Right ventricle myocardium inferior (tissue), 1 donor: ENCODE results near the gene ZNF274. TPM values are rescaled to one million over a fixed set of nuclear protein-coding genes. Genes with fewer than 3 reads are reported as not detected.

ENCODE experiments used
- ATAC-seq: fragments of 200-7000 bp; cut with Tn5 transposase; one replicate; pipeline ENCODE4 v1.9.1; 2020; ENCODE audit warnings: mild to moderate bottlenecking, moderate library complexity
- DNase-seq: peaks from one replicate; pipeline ENCODE4 v3.0.0; 2021; ENCODE audit errors: missing footprints
- intact Hi-C: fragments of 100-400 bp; cut with DNase I; formaldehyde crosslinking; loops from one replicate; pipeline ENCODE4 v1.11.0; 2022
- total RNA-seq: library from RNA; stranded (reverse); fragmentation: NEBNext Ultra II Directional; extraction: Animal tissue kit (Norgen Biotek cat#: 25700); gene quantifications from one replicate; pipeline ENCODE4 v1.2.1, GENCODE V29; 2021
- donor health status: DM: no; HTN: yes; CAD: no; lungs with severe emphysema.

ZNF274 gene
- total RNA-seq, 1 donor from 2014 or later, result 17.8 TPM

- intact Hi-C loops, result loop anchor here (10.0 kb wide), 1 partner anchor 287 kb away; the partner anchor contains the start of gene C19orf18
- ATAC-seq (no peak), DNase-seq (no peak)
Measured at GRCh38 chr19:58261968-58262921, 79.4 kb downstream of the ZNF274 start.

GRCh38 chr19:58262922-58263296, 80.0 kb downstream of the ZNF274 start:
- intact Hi-C loops, result loop anchor here (10.0 kb wide), 1 partner anchor 288 kb away; the partner anchor contains the start of gene C19orf18
- ATAC-seq (no peak), DNase-seq (no peak)

Other genes with a start within 250 kb of the ZNF274 start
- gene ZNF418, start 247.7 kb upstream of the ZNF274 start, total RNA-seq, result 11.0 TPM
- 9.3 TPM for gene ZNF256, start 235.4 kb upstream of the ZNF274 start, total RNA-seq
- 2.2 TPM for gene C19orf18, start 208.5 kb upstream of the ZNF274 start, total RNA-seq
- gene ZNF606, start 180.2 kb upstream of the ZNF274 start, total RNA-seq, result 11.8 TPM
- gene ZSCAN1, start 149.0 kb upstream of the ZNF274 start, total RNA-seq, result not detected
- gene ZNF135, start 123.8 kb upstream of the ZNF274 start, total RNA-seq, result 3.7 TPM
- gene ZSCAN18, start 84.8 kb upstream of the ZNF274 start, total RNA-seq, result 65.8 TPM
- 7.0 TPM for gene ZNF329, start 32.3 kb upstream of the ZNF274 start, total RNA-seq
- gene ZNF544, start 45.9 kb downstream of the ZNF274 start, total RNA-seq, result 19.4 TPM
- 4.2 TPM for gene ZNF8, start 95.9 kb downstream of the ZNF274 start, total RNA-seq
- gene ERVK3-1, start 122.3 kb downstream of the ZNF274 start, total RNA-seq, result 21.7 TPM
- 1.8 TPM for gene ZSCAN22, start 143.9 kb downstream of the ZNF274 start, total RNA-seq
- gene A1BG, start 170.4 kb downstream of the ZNF274 start, total RNA-seq, result 3.9 TPM
- gene ZNF497, start 179.7 kb downstream of the ZNF274 start, total RNA-seq, result 0.19 TPM
- gene ZNF837, start 198.0 kb downstream of the ZNF274 start, total RNA-seq, result 0.22 TPM
- 551 TPM for gene RPS5, start 204.2 kb downstream of the ZNF274 start, total RNA-seq
- not detected for gene RNF225, start 212.6 kb downstream of the ZNF274 start, total RNA-seq
- 15.8 TPM for gene ZNF584, start 225.6 kb downstream of the ZNF274 start, total RNA-seq